Medulla oblongata (tissue), 1 donor: ENCODE results near the gene GJC3.
"Not testable (repeated sequence)": the region's sequence is repeated elsewhere in the genome, so short reads cannot be mapped to it uniquely, and the experiment has no call there.

ENCODE experiments used
- DNase-seq: peaks from one replicate; pipeline ENCODE4 v3.0.0-alpha.2; 2015; ENCODE audit errors: extremely low spot score

Gene GJC3

GRCh38 chr7:99929730-99930053, 272 bp upstream of the GJC3 start:
- DNase-seq: no peak

DNA sequence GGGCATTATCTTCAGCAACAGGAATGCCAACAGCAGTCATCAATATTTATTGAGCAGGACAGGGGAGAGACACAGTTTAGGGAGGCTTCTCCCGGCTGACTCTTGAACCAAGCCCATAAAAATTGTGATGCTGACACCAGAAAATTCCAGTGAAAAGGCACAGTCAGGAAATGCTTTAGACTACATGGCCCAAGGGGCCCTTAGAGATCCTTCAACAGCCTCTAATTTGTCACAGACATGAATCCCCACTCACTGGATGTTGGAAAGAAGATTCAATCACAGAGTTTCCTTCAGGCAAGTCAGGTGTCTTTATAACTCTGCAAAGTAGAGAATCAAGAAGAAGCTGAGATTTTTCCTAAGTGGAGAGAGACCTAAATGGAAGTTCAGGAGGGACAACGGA, 1.2 kb downstream of the GJC3 start:
- DNase-seq: no peak

- no peak for DNase-seq
Measured at GRCh38 chr7:99927536-99927935, 1.9 kb downstream of the GJC3 start.

DNA sequence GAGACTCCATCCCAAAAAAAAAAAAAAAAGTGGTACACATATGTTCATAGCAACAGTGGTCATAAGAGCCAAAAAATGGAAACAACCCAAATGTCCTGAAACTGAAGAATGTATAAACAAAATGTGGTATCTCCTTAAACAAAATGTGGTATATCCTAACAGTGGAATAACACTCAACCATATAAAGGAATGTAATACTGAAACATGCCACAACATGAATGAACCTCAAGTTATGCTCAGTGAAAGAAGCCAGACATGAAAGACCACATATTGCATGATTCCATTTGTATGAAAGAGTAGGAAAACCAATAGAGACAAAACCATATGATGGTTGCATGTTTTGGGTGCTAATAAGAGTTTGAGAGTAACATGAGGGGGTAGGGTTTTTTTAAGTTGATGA, 3.1 kb downstream of the GJC3 start:
- no peak for DNase-seq

DNA sequence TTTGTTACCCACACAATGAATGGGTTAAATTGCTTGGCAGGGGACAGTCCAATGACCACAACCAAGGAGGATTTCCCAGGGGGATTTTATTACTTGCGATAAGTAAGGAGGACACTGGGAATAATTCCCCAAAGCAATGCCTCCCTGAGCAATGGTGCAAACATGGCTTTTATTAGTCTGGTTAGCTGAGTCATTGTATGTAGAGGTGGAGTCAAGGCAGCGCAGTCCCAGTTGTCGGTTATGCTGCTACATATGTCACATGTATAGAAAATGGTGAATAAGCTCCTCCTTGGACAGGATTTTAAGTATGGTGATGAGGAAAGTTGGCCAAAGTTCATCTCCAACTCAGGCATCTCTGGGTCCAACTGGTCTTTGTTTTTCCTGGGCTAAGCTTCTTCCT, 6.2 kb downstream of the GJC3 start:
- DNase-seq: no peak

DNA sequence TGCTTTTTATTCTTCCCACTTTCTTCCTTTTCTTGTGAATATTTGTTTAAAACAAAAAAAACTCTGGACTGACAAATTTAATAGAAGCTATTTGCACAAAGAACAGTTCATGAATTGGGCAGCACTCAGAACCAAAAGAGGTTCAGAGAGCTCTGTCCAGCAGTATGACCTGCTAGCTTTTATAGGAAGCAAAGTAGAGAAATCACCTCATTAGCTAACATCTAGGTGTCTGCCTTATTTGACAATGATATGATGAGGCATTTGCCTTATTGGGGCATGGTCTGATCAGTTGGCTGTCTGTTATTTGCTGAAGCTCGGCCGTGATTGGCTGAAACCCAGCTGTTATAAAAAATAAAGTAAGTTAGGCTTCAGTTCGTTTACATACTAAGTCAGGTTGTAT, 9.3 kb downstream of the GJC3 start:
- DNase-seq: no peak

- DNase-seq: no peak
Measured at GRCh38 chr7:99919814-99920112, 9.7 kb downstream of the GJC3 start.

DNA sequence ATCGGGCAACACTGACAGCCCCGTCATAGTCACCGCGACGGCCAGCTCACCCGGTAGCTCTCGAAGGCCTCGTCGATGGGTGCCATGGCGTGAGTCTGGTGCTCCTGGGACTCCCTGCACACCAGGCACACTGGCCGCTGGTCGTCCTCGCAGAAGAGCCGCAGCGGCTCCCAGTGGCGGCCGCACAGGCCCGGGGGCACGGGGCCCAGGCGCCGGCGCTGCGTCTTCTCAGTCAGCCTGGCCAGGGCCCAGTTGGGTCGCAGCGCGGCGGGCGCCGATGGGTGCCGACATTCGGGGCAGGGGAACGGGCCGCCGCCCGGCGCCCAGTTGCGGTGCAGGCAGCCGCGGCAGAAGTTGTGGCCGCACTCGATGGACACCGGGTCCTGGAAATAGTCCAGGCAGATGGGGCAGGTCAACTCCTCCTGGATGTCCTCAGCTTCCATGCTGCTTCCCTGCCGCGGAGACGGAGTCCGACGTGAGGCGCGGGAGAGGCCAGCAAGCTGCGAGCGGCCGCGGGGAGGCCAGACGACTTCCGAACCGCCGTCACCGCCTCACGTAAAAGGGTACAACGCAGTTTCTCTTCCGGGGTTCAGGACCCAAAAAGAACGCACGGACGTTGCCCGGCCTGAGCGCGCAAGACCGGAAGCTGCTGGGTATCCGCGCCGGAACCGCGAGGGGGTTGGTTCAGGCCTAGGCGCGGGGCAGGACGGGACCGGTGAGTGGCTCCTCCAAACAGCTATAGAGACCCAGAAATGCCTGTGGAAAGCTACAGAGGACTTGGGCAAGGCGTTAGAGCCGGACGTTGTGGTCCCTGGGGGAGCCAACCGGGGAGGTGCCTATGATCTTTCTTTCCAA, 10.2 kb downstream of the GJC3 start, which contains the start of gene TRIM4:
TSS of gene TRIM4 (minus strand) at position 572 of the 855 bp plus-strand sequence. CDS start at position 443, 129 bp downstream.
- DNase-seq: peak; percentile 93

- DNase-seq: no peak
Measured at GRCh38 chr7:99910976-99911375, 18.4 kb downstream of the GJC3 start.

GRCh38 chr7:99901581-99901980, 27.8 kb downstream of the GJC3 start:
- DNase-seq: no peak

GRCh38 chr7:99899830-99900519, 29.4 kb downstream of the GJC3 start:
- DNase-seq: no peak

- no peak for DNase-seq
Measured at GRCh38 chr7:99898836-99899235, 30.6 kb downstream of the GJC3 start.

DNA sequence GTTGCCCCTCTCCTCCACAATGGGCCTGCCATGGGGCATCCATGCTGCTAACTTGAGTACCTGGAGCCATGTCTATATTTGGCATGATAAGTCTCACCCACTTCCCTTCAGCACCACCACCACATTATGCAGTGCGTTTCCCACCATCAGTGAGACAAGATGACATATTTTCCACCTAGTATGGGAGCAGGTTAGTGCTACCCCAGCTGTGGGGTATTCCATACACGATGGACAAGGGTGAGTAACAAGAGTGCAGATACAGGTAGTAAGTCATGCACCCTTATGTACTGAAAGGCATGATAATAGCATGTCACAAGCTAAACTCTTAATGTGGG, 31.4 kb downstream of the GJC3 start:
- no peak for DNase-seq

DNA sequence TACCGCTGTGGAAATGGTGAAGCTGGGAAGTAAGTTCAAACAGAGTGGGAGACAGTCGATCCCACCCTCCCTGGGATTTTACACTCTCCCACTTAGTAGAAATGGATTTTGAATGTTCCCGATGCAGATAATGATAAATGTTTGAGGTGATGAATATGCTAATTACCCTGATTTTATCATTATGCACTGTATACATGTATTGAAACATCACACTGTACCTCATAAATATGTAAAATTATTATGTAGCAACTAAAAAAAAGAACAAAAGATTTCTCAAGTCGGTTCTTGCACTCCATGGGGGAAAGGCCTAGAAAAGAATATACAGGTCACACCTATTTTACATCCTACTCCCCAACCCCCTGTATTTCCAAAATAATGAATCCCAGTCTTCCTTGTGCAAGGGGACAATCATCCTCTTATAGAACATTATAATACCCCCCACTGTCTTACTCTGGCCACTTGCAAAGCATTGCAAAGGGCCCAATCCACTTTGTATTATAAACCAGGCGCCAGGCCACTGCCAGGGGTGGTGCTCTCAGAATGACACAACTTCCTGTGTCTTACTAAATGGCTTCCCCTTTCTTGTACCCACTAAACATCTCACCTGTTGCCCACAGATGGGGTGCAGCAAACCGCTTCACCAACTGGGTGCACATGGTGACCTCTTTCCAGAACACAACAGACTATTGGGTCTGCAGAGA, 31.9 kb downstream of the GJC3 start:
- DNase-seq: no peak

DNA sequence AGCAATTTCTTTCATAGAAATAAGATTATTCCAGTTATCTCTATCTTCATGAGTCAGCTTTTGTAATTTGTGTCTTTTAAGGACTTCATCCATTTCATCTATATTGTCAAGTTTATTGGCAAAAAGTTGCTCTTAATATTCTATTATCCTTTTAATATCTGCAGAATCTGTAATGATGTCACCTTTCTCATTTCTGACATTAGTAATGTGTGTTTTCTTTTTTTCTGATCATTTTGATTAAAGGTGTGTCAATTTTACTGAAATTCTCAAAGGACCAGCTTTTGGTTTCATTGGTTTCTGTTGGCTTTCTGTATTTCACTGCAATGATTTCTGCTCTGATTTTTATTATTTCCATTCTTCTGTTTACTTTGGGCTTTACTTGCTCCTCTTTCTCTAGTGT, 34.7 kb downstream of the GJC3 start:
- no peak for DNase-seq

- no peak for DNase-seq
Measured at GRCh38 chr7:99893280-99893679, 36.1 kb downstream of the GJC3 start.

- not testable (repeated sequence) for DNase-seq
Measured at GRCh38 chr7:99890348-99890747, 39.1 kb downstream of the GJC3 start.

GRCh38 chr7:99888366-99888765, 41.1 kb downstream of the GJC3 start:
- DNase-seq: not testable (repeated sequence)

DNA sequence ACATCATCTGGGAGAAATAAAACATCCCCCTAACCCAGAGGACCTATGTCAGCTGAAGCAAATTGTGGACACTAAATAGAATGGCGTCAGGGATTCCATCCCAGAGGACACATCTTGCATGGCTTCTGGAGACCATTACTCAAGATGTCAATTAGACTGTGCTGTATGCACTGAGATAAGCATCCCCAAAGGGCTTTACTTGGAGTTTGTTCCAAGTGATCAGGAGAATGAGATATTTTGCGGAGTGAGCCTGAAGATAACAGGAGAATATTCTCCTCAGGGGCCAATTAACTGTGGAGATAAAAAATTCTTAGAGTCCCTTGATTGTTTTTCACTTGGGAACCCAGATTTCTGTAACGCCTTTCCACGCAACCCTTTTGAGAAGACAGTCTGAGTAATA, 48.0 kb downstream of the GJC3 start:
- no peak for DNase-seq

- no peak for DNase-seq
Measured at GRCh38 chr7:99876933-99877332, 52.5 kb downstream of the GJC3 start, which contains the start of gene OR2AE1. OR2AE1 (minus strand) TSS chr7:99877033; CDS start chr7:99877033, 0 bp downstream.

DNA sequence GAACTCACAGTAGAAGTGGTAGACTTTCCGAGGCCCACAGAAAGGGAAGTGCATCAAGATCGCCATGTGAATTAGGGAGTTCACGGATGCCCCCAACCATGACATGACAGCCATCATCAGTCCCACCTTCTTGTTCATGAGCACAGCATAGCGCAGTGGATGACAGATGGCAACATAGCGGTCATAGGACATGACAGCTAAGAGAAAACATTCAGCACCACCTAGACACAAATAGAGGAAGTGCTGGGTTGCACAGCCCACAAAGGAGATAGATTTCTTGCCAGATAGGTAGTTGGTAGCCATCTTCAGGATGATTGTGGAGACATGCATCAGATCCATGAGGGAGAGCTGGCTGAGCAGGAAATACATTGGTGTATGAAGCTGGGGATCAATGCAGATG, 52.9 kb downstream of the GJC3 start:
- DNase-seq: no peak
